GM12878 (cell line): ENCODE measurements around the gene AMN.

Experiments
- CTCF ChIP-seq, 3 experiments: IDR thresholded peaks in 2 of 3; conservative IDR thresholded peaks in 1 of 3; 2 replicates each; pipeline ENCODE4 v1.5.1; 2011; ENCODE audit warnings: low read depth in 3 of 3, low read length in 3 of 3, mild to moderate bottlenecking in 3 of 3, control low read depth in 2 of 3, moderate library complexity in 2 of 3, inconsistent platforms in 1 of 3, mixed read lengths in 1 of 3; ENCODE audit not compliant: control insufficient read depth in 2 of 3, insufficient read depth in 1 of 3; ENCODE audit errors: extremely low read depth in 1 of 3
- JUNB ChIP-seq: IDR thresholded peaks from 2 replicates; pipeline ENCODE4 v1.6.1; 2016; ENCODE audit warnings: antibody characterized with exemption, mild to moderate bottlenecking
- MAX ChIP-seq: IDR thresholded peaks from 2 replicates; pipeline ENCODE4 v1.6.1; 2012; ENCODE audit warnings: low read depth, low read length, improper control_type of control experiment
- PAX8 ChIP-seq: fragments of 450-650 bp; IDR thresholded peaks from 2 replicates; pipeline ENCODE4 v1.6.1; 2017; ENCODE audit warnings: mild to moderate bottlenecking, moderate library complexity
- POLR2A ChIP-seq: IDR thresholded peaks from 2 replicates; pipeline ENCODE4 v1.6.1; 2011; ENCODE audit warnings: low read depth, mild to moderate bottlenecking, low read length
- RB1 ChIP-seq: fragments of 450-650 bp; formaldehyde crosslinking; IDR thresholded peaks from 2 replicates; pipeline ENCODE4 v1.6.1; 2017; ENCODE audit warnings: mild to moderate bottlenecking, borderline replicate concordance
- SMC3 ChIP-seq: IDR thresholded peaks from 2 replicates; pipeline ENCODE4 v1.6.1; 2011; ENCODE audit warnings: low read length, improper control_type of control experiment, borderline replicate concordance
- SP1 ChIP-seq: IDR thresholded peaks from one replicate; pipeline ENCODE4 v1.6.1; 2011; ENCODE audit warnings: low read depth, low read length
- ZNF274 ChIP-seq: IDR thresholded peaks from one replicate; pipeline ENCODE4 v1.8.0; 2011; ENCODE audit not compliant: insufficient read length, insufficient read depth
- ZNF384 ChIP-seq: IDR thresholded peaks from 2 replicates; pipeline ENCODE4 v1.6.1; 2012; ENCODE audit warnings: low read depth, mild to moderate bottlenecking, low read length, improper control_type of control experiment, borderline replicate concordance
- TF ChIP-seq, protein P1 (sequence below): IDR thresholded peaks from 2 replicates; pipeline ENCODE4 v1.6.1; 2012; ENCODE audit warnings: improper control_type of control experiment, low read depth, low read length; ENCODE audit not compliant: insufficient replicate concordance
- TF ChIP-seq, protein P2 (sequence below): IDR thresholded peaks from 2 replicates; pipeline ENCODE4 v1.6.1; 2011; ENCODE audit warnings: low read depth, low read length, improper control_type of control experiment, borderline replicate concordance

DNA sequence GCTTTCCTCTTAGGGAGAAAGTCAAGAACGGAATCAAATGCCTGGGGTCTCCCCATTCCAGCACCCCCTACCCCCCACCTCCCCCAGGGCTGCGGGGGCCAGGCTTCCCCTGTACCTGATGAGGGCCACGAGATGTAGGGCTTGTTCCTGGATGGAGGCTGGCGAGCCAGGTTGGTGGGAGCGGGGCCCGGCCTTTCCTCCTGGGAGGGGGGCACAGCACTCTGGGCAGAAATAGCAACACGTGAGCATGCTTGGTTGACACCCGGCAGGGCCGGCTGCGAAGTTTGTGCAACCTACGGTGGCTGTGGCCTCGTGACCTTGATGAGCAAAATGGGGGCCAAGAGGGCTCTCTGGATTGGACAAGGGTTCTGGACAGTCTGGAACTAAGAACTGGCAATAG, 15.7 kb downstream of the AMN start:
- no peak for TF ChIP-seq ZNF384
- TF ChIP-seq, protein P1, sequence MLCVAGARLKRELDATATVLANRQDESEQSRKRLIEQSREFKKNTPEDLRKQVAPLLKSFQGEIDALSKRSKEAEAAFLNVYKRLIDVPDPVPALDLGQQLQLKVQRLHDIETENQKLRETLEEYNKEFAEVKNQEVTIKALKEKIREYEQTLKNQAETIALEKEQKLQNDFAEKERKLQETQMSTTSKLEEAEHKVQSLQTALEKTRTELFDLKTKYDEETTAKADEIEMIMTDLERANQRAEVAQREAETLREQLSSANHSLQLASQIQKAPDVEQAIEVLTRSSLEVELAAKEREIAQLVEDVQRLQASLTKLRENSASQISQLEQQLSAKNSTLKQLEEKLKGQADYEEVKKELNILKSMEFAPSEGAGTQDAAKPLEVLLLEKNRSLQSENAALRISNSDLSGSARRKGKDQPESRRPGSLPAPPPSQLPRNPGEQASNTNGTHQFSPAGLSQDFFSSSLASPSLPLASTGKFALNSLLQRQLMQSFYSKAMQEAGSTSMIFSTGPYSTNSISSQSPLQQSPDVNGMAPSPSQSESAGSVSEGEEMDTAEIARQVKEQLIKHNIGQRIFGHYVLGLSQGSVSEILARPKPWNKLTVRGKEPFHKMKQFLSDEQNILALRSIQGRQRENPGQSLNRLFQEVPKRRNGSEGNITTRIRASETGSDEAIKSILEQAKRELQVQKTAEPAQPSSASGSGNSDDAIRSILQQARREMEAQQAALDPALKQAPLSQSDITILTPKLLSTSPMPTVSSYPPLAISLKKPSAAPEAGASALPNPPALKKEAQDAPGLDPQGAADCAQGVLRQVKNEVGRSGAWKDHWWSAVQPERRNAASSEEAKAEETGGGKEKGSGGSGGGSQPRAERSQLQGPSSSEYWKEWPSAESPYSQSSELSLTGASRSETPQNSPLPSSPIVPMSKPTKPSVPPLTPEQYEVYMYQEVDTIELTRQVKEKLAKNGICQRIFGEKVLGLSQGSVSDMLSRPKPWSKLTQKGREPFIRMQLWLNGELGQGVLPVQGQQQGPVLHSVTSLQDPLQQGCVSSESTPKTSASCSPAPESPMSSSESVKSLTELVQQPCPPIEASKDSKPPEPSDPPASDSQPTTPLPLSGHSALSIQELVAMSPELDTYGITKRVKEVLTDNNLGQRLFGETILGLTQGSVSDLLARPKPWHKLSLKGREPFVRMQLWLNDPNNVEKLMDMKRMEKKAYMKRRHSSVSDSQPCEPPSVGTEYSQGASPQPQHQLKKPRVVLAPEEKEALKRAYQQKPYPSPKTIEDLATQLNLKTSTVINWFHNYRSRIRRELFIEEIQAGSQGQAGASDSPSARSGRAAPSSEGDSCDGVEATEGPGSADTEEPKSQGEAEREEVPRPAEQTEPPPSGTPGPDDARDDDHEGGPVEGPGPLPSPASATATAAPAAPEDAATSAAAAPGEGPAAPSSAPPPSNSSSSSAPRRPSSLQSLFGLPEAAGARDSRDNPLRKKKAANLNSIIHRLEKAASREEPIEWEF: no peak
- TF ChIP-seq POLR2A: no peak
- TF ChIP-seq CTCF (IDR thresholded peaks at IDR 0.05 in 2 of 3, conservative IDR thresholded peaks at IDR 0.05 in 1 of 3; ENCODE audit: control insufficient read depth in 2 of 3, extremely low read depth in 1 of 3, insufficient read depth in 1 of 3, low read depth in 3 of 3, low read length in 3 of 3): no peak
- TF ChIP-seq ZNF274: no peak
- no peak for TF ChIP-seq RB1
- no peak for TF ChIP-seq PAX8
- no peak for TF ChIP-seq MAX
- TF ChIP-seq SP1: no peak
- TF ChIP-seq, protein P2, sequence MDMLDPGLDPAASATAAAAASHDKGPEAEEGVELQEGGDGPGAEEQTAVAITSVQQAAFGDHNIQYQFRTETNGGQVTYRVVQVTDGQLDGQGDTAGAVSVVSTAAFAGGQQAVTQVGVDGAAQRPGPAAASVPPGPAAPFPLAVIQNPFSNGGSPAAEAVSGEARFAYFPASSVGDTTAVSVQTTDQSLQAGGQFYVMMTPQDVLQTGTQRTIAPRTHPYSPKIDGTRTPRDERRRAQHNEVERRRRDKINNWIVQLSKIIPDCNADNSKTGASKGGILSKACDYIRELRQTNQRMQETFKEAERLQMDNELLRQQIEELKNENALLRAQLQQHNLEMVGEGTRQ: no peak
- no peak for TF ChIP-seq JUNB
- TF ChIP-seq SMC3: no peak
